HFFc6 (cell line): ENCODE measurements around the gene MED8. TPM values are rescaled to one million over a fixed set of nuclear protein-coding genes. Genes with fewer than 3 reads are reported as not detected.

Experiments used
- DNase-seq: peaks from one replicate; pipeline ENCODE4 v3.0.0-alpha.2; 2018
- H3K27ac Mint-ChIP-seq: 2 replicates; pipeline ENCODE4 v1.8.0; 2020; ENCODE audit warnings: mild to moderate bottlenecking, mixed read lengths
- H3K27me3 Mint-ChIP-seq: 2 replicates; pipeline ENCODE4 v1.8.0; 2021; ENCODE audit warnings: mild to moderate bottlenecking, moderate library complexity, mixed read lengths; ENCODE audit not compliant: insufficient read depth
- H3K36me3 Mint-ChIP-seq: 2 replicates; pipeline ENCODE4 v1.8.0; 2021; ENCODE audit warnings: low read depth, mixed read lengths
- H3K4me1 Mint-ChIP-seq: 2 replicates; pipeline ENCODE4 v1.8.0; 2020; ENCODE audit warnings: low read depth, mixed read lengths
- H3K4me3 Mint-ChIP-seq: 2 replicates; pipeline ENCODE4 v1.8.0; 2020; ENCODE audit warnings: mild to moderate bottlenecking, moderate library complexity, mixed read lengths
- H3K9me3 Mint-ChIP-seq: 2 replicates; pipeline ENCODE4 v1.8.0; 2020; ENCODE audit warnings: mild to moderate bottlenecking, mixed read lengths
- CTCF ChIP-seq: fragments of 200-600 bp; sonication (generic); IDR thresholded peaks from 2 replicates; pipeline ENCODE4 v1.5.0; 2021; ENCODE audit warnings: antibody characterized with exemption, mild to moderate bottlenecking
- total RNA-seq, 6 experiments: library from RNA; stranded (reverse); fragmentation: NEBNext Ultra II Directional; extraction: Animal tissue kit (Norgen Biotek cat#: 25700); gene quantifications; 2 replicates in 1 of 6; 3 replicates in 5 of 6; pipeline ENCODE4 v1.2.3, GENCODE V29; 2021

Gene MED8
- total RNA-seq, 6 experiments from 2014 or later = 56.0 to 64.0 (median 60.8) TPM

- H3K27ac Mint-ChIP-seq = peak overlapping the region; percentile 60
- TF ChIP-seq CTCF = no peak
- H3K36me3 Mint-ChIP-seq = peaks cover 63% of the 10 kb centered on the region
- H3K27me3 Mint-ChIP-seq = peaks cover 6% of the 10 kb centered on the region
- peaks cover 75% of the 10 kb centered on the region for H3K4me1 Mint-ChIP-seq
- H3K4me3 Mint-ChIP-seq = no peak overlapping the region
- no peaks in the 10 kb centered on the region for H3K9me3 Mint-ChIP-seq
- no peak for DNase-seq
These were observed 26.2 kb downstream of the MED8 start for GRCh38 chr1:43363283-43363934.

GRCh38 chr1:43360616-43361015 lies 29.0 kb downstream of the MED8 start:
- no peak for DNase-seq
- H3K27me3 Mint-ChIP-seq = peaks cover 6% of the 10 kb centered on the region
- H3K36me3 Mint-ChIP-seq = peaks cover 64% of the 10 kb centered on the region
- TF ChIP-seq CTCF = no peak
- no peaks in the 10 kb centered on the region for H3K9me3 Mint-ChIP-seq
- H3K27ac Mint-ChIP-seq = peak overlapping the region; percentile 64
- H3K4me1 Mint-ChIP-seq = peaks cover 83% of the 10 kb centered on the region
- H3K4me3 Mint-ChIP-seq = peak overlapping the region; percentile 95

- H3K27ac Mint-ChIP-seq = peak overlapping the region; percentile 95
- H3K4me1 Mint-ChIP-seq = peaks cover 78% of the 10 kb centered on the region
- DNase-seq = no peak
- peaks cover 6% of the 10 kb centered on the region for H3K27me3 Mint-ChIP-seq
- no peak for TF ChIP-seq CTCF
- no peaks in the 10 kb centered on the region for H3K9me3 Mint-ChIP-seq
- peaks cover 56% of the 10 kb centered on the region for H3K36me3 Mint-ChIP-seq
- H3K4me3 Mint-ChIP-seq = peak overlapping the region; percentile 95
These were observed 29.9 kb downstream of the MED8 start for GRCh38 chr1:43359696-43360095.

GRCh38 chr1:43358746-43359693 lies 30.6 kb downstream of the MED8 start, which contains the start of gene CDC20:
Gene CDC20 (plus strand): TSS chr1:43358981. CDS start chr1:43359216, 235 bp downstream.
- peaks cover 75% of the 10 kb centered on the region for H3K4me1 Mint-ChIP-seq
- H3K27me3 Mint-ChIP-seq = peaks cover 6% of the 10 kb centered on the region
- DNase-seq = peak; percentile 98
- peaks cover 49% of the 10 kb centered on the region for H3K36me3 Mint-ChIP-seq
- peak within 1 kb of the TSS; percentile 95 for H3K27ac Mint-ChIP-seq
- H3K4me3 Mint-ChIP-seq = peak within 1 kb of the TSS; percentile 95
- no peaks in the 10 kb centered on the region for H3K9me3 Mint-ChIP-seq
- TF ChIP-seq CTCF = no peak

GRCh38 chr1:43358121-43358745 lies 31.4 kb downstream of the MED8 start:
- peak; percentile 73 for TF ChIP-seq CTCF
- peak; percentile 38 for DNase-seq
- Mint-ChIP-seq H3K4me1 (peaks cover 68% of the 10 kb centered on the region), H3K9me3 (no peaks in the 10 kb centered on the region), H3K36me3 (peaks cover 44% of the 10 kb centered on the region), H3K4me3 (peak overlapping the region; percentile 95), H3K27ac (peak overlapping the region; percentile 95), H3K27me3 (peaks cover 6% of the 10 kb centered on the region)
